Progenitor cell of endocrine pancreas (in vitro differentiated cells): Measurements from ENCODE around the gene KIAA1328. TPM values are rescaled to one million over a fixed set of nuclear protein-coding genes. Genes with fewer than 3 reads are reported as not detected.
"Not testable (repeated sequence)": the region's sequence is repeated elsewhere in the genome, so short reads cannot be mapped to it uniquely, and the experiment has no call there.

Experiments used
- DNase-seq: peaks from one replicate; pipeline ENCODE4 v3.0.0; 2021; ENCODE audit warnings: low spot score; ENCODE audit not compliant: unreplicated experiment
- H3K27ac Mint-ChIP-seq: 2 replicates; pipeline ENCODE4 v1.8.0; 2021; ENCODE audit warnings: mild to moderate bottlenecking, moderate library complexity, mixed read lengths
- H3K27me3 Mint-ChIP-seq: 2 replicates; pipeline ENCODE4 v1.8.0; 2021; ENCODE audit warnings: mixed read lengths
- H3K36me3 Mint-ChIP-seq: 2 replicates; pipeline ENCODE4 v1.8.0; 2022; ENCODE audit warnings: mixed read lengths; ENCODE audit not compliant: insufficient read depth
- H3K4me1 Mint-ChIP-seq: 2 replicates; pipeline ENCODE4 v1.8.0; 2021; ENCODE audit warnings: low read depth, mixed read lengths
- H3K4me3 Mint-ChIP-seq: 2 replicates; pipeline ENCODE4 v1.8.0; 2021; ENCODE audit warnings: low read depth, mild to moderate bottlenecking, moderate library complexity, mixed read lengths
- H3K9me3 Mint-ChIP-seq: 2 replicates; pipeline ENCODE4 v1.8.0; 2021; ENCODE audit warnings: low read depth, mixed read lengths
- CTCF ChIP-seq: fragments of 200-600 bp; sonication (generic); IDR thresholded peaks from one replicate; pipeline ENCODE4 v1.5.0; 2021; ENCODE audit warnings: antibody characterized with exemption, mild to moderate bottlenecking; ENCODE audit not compliant: unreplicated experiment
- total RNA-seq: library from RNA; stranded (reverse); gene quantifications from 2 replicates; pipeline ENCODE4 v1.2.1, GENCODE V29; 2021

KIAA1328 gene
- total RNA-seq, 1 donor from 2014 or later = 12.4 TPM

GRCh38 chr18:36814994-36815393 is 13.9 kb upstream of the KIAA1328 start:
- H3K9me3 Mint-ChIP-seq = no peaks in the 10 kb centered on the region
- H3K4me3 Mint-ChIP-seq = no peak overlapping the region
- no peak for DNase-seq
- peak overlapping the region; percentile 71 for H3K27ac Mint-ChIP-seq
- no peak for TF ChIP-seq CTCF
- peaks cover 14% of the 10 kb centered on the region for H3K36me3 Mint-ChIP-seq
- peaks cover 31% of the 10 kb centered on the region for H3K4me1 Mint-ChIP-seq
- H3K27me3 Mint-ChIP-seq = no peaks in the 10 kb centered on the region

DNA sequence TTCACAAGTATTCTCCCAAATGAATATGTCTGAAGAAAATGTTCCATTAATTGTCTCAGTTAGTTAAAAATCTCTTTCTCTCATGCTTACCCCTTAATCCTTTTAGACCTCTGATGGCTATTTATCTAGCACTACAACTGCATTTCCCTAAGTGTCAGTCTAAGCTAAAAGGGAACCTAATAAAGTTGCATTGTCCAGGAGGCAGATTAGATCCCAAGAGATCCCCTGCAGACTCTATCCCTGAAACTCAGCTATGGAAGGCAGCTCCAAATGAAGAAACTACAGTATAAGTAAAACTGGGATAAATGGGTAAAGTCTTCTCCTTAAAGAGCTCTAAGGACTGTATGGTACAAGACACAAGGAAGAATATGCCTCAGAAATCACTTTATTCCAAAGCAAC is 12.8 kb upstream of the KIAA1328 start:
- not testable (repeated sequence) for H3K9me3 Mint-ChIP-seq, H3K4me3 Mint-ChIP-seq, DNase-seq, H3K27me3 Mint-ChIP-seq, H3K27ac Mint-ChIP-seq
- Mint-ChIP-seq H3K4me1 (peaks cover 31% of the 10 kb centered on the region), H3K36me3 (peaks cover 14% of the 10 kb centered on the region)

GRCh38 chr18:36817039-36817438 is 11.9 kb upstream of the KIAA1328 start:
- no peak for DNase-seq
- TF ChIP-seq CTCF = no peak
- H3K27ac Mint-ChIP-seq = no peak overlapping the region
- H3K4me3 Mint-ChIP-seq = no peak overlapping the region
- peaks cover 31% of the 10 kb centered on the region for H3K4me1 Mint-ChIP-seq
- H3K36me3 Mint-ChIP-seq = peaks cover 18% of the 10 kb centered on the region
- no peaks in the 10 kb centered on the region for H3K27me3 Mint-ChIP-seq
- H3K9me3 Mint-ChIP-seq = no peaks in the 10 kb centered on the region

DNA sequence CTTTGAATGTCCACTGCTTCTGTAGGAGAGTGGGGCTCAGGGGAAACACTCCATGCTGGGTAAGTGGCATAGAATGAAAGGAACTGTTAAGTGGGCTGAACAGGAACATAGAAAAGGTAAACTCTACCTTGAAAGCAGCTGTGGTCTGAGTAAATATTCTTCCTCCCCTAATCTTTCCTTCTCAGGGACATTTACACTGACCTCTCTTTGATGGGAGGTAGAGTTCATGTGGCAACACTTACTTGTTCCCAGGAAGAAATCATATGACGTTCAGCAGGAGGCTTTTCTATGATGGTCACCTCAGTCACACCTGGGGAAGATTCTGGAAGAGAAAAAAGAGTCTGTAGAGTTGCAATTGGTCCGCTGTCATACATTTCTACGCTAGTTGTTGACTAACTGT is 10.3 kb upstream of the KIAA1328 start:
- Mint-ChIP-seq H3K27ac (peak overlapping the region; percentile 4), H3K4me1 (peaks cover 26% of the 10 kb centered on the region), H3K9me3 (no peaks in the 10 kb centered on the region), H3K4me3 (no peak overlapping the region), H3K36me3 (peaks cover 17% of the 10 kb centered on the region), H3K27me3 (no peaks in the 10 kb centered on the region)
- no peak for TF ChIP-seq CTCF
- no peak for DNase-seq

DNA sequence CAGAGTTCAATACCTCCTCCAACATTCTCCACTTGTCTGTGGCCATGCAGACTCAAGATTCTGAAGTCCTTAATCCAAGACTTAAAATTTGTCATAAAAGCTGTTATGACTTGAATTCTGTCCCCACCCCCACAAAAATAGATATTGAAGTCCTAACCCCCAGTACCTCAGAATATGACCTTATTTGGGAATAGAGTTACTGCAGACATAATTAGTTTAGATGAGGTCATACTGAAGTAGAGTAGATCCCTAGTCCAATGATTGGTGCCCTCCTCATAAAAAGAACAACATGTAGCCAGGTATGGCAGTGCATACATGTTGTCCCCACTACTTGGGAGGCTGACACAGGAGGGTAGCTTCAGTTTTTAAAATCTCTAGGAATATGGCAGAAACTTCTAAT is 9.3 kb upstream of the KIAA1328 start:
- peaks cover 22% of the 10 kb centered on the region for H3K36me3 Mint-ChIP-seq
- TF ChIP-seq CTCF = no peak
- H3K27me3 Mint-ChIP-seq = no peaks in the 10 kb centered on the region
- no peak for DNase-seq
- H3K4me1 Mint-ChIP-seq = peaks cover 25% of the 10 kb centered on the region
- H3K4me3 Mint-ChIP-seq = no peak overlapping the region
- no peak overlapping the region for H3K27ac Mint-ChIP-seq
- no peaks in the 10 kb centered on the region for H3K9me3 Mint-ChIP-seq

DNA sequence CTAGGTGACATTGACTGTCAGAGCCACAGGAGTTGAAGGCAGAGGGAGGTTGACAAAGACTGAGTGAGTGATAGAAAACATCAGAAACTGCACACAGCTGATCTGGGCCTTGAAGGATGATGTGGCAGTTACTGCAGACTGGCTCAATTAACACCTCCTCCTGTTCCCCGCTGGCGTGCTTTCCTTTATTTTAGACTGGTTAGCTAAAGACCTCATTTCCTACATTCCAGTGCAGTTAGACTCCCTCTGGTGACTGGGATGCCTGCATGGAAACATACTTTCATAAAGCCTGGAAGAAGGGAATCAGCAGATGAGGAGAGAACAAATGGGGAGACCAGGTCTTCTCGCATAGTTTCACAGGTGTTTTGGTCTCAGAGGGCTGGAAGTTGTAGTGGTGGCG is 7.2 kb upstream of the KIAA1328 start:
- DNase-seq = no peak
- TF ChIP-seq CTCF = no peak
- Mint-ChIP-seq H3K4me1 (peaks cover 13% of the 10 kb centered on the region), H3K4me3 (no peak overlapping the region), H3K36me3 (peaks cover 24% of the 10 kb centered on the region), H3K27me3 (no peaks in the 10 kb centered on the region), H3K27ac (no peak overlapping the region), H3K9me3 (no peaks in the 10 kb centered on the region)
